Measurements from ENCODE around the gene GAB4.
"Not testable (repeated sequence)": the region's sequence is repeated elsewhere in the genome, so short reads cannot be mapped to it uniquely, and the experiment has no call there.

The GAB4 gene

DNA sequence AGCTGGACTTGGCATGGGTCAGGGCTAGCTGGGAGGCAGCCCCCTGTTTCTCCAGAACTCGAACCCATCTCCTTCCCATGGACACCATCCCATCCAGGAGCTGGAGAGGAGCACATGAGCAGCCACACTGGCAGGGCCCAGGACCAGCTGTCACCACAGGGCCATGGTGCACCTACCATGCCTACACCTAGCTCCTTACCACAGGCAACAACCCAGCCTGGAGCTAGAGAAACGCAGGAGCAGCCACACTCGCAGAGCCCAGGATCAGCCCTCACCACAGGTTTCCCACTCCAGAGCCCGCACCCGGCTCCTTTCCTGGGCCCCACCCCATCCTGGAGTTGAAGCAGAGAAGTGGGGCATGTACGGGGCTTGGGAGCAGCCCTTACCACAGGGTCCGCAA, 50.2 kb downstream of the GAB4 start:
- no peak for DNase-seq

DNA sequence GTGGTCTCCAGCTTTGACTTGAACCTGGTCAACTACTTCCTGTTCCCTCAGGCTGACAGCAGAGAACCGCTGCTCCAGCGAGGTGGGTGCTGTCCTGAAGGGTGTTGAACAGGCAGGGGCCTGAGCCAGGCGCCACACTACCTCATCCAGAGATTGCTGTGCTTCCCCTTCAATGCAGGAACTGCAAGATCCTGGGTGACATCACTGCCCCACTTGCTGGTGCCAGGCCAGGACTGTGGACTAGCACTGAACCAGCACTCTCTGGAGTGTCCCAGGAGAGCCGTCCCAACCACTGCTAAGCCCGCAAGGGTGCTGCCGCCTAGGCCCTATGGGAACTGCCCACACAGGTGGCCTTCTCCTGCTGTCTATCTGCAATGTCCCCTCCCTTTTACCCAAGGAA, 51.7 kb downstream of the GAB4 start:
- no peak for DNase-seq

DNA sequence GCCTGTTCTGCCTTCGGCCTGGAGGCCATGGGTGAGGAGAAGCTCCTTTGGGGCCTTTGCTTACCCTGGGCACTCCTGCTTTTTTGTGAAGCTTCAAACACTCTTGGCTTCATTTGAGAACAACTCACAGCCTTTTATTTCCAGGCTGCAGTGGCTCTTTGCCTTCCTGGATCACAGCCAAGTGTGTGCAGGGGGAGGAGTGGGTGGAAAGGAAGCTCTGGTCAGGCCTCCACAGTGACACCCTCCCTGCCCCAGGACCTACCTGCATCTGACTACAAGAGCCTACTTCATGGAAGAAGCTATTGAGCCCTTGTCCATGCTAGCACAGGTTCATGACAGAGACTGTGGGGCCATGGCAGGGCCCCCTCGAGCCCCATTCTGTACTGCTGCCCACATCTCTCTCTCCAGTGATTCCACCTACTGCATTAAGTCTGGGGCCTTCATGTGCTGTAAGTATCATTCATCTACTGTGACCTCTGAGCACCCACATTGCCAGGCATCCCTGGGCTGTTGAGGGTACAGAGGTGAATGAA, 52.3 kb downstream of the GAB4 start:
- DNase-seq: no peak

DNA sequence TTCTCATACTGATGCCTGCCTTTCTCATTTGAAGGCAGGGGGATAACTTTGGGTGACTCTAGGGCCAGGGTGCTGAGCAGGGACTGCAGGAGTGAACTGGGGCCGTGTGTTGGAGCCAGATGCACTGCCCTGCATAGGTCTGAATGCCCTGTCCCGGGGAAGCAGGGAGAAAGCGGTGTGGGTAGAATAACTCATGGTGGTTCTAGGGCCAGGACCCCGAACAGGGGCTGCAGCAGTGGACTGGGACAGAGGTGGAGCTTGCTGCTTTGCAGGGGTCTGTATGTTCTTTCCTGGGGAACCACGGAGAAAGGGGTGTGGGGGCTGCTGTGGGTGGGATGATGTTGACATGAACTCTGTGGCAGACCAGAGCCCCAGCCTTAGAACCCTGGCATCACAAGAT, 52.9 kb downstream of the GAB4 start:
- DNase-seq: no peak

DNA sequence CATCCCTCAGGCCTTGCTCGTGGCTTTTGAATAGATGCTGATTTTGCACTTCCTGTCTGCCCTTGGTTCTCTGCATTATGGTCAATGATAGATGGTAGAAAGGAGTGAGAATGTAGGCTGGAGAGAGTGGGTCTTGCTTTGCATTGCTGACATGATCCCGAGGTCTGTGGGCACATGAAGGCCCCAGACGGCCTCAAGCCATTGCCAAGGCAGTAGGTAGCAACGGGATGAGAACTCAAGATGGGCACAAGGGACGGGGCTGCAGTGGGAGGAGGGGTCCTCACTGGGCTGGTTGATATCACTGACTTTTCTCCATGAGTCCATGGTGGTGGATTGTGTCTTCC, 54.0 kb downstream of the GAB4 start:
- no peak for DNase-seq

DNA sequence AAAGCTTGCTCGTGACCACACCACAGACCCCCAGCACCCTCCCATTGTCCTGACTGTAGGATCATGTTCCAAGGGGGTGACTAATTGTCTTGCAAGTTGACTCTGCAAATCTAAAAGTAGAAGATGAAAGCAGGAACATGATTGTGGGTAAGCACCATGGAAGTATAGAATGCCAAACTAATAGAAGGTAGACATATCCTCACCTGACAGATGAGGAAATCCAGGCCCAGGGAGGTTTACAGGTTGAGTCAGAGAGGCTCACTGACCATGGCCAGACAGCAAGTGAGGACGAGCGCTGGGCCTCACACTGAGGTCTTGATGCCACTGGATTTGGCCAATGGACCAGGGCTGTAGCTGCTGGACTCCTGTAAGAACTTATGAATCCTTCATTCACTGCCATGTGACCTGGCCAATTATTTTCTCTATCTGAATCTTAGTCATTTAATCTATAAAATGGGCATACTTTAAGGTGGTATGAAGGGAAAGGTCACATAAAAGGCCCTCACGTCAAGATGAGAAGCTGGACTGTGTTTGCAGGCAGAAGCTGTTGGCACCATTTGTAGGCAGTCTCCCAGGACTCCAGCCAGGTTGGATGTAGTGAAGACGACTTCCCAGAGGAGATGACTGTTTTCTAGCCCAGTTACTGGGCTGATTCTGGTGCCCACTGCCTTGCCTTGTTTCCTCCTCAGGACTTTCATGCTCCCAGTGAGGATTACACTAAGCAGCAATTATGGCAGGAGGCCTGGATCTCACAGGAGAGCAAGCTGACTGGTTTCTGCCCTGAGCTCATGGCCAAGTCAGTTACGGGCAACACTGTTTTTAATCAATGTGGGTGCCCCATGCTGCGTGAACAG, 54.6 kb downstream of the GAB4 start:
- DNase-seq: no peak

DNA sequence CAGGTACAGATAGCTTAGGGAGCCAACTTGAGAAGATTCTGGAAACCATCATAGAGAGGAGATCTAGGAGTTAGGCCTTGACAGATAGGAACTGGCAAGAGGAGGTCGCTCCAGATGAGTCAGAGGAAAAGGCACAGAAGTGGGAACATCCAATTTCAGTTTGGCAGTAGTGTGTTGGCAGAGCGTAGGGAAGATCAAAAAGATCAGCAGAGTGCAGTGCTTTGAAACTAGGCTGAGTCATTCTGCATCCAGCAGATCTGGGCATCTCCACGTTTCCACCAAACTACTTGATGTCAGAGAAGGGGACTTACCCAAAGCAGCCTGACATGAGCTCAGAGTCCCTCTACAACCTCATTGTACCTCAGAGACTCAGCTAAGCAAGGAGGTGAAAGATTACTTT, 58.5 kb downstream of the GAB4 start:
- DNase-seq: no peak

DNA sequence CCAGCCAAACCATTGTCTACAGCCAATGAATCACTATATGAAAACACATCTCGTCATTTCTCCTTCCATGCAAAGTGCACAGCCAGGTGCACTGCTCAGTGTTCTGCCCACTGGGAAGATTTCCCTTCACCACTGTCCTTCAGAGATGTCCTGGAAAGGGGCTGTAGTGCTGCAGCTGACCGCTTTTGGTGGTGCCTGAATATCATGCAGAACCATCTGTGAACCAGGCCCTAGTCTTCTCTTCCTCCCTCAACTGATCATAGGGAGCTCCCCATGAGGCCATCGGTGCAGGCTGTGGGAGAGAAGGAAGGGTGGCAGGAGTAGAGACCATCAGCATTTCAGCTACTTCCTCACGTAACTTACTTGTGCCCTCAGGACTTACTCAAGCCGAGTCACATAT, 70.2 kb downstream of the GAB4 start:
- DNase-seq: no peak

DNA sequence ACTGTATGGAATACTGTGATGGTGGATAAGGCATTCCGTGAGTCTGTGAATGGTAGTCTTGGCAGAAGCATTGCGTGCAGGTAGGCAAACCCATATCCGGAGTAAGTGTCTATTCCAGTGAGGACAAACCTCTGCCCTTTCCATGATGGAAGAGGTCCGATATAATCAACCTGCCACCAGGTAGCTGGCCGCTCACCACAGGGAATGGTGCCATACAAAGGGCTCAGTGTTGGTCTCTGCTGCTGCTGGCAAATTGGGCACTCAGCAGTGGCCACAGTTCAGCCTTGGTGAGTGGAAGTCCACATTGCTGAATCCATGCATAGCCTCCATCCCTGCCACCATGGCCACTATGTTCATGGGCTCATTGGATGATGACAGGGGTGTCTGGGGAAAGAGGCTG, 70.8 kb downstream of the GAB4 start:
- DNase-seq: not testable (repeated sequence)

DNA sequence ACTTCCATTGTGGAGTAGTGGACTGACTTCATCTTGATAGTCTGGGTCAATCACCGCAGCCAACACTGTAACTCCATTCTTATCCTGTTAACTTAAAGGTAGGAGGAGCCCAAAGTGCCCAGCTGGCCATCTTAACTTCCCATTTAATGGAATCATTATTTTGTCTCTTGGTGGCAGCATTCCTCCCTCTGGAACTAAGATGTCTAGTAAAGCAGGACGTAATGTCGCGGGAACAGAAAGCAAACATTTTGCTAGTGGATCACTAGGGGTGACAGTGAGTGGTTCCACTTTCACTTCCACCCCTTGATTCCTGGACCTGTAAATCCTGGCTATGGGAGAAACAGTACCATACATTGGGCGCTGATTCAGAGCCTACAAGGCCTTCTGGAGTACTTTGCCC, 71.4 kb downstream of the GAB4 start:
- no peak for DNase-seq

DNA sequence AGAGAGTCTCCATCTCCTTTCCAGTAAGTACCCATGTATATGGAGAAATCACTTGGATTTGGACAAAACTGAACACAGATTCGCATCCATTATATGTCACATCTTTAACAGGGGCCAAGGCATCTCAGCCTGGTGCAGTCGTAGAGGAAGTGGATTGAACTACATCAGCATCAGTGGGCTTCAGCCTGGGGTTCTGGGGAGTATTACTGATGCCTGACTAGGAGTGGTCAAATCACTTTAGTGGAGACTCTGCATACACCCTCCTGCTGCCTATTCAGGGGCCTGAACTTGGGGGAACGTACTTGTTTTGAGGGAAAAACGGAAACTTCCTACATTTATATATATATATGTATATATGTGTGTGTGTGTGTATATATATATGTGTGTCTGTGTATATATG, 72.8 kb downstream of the GAB4 start:
- DNase-seq: no peak

DNA sequence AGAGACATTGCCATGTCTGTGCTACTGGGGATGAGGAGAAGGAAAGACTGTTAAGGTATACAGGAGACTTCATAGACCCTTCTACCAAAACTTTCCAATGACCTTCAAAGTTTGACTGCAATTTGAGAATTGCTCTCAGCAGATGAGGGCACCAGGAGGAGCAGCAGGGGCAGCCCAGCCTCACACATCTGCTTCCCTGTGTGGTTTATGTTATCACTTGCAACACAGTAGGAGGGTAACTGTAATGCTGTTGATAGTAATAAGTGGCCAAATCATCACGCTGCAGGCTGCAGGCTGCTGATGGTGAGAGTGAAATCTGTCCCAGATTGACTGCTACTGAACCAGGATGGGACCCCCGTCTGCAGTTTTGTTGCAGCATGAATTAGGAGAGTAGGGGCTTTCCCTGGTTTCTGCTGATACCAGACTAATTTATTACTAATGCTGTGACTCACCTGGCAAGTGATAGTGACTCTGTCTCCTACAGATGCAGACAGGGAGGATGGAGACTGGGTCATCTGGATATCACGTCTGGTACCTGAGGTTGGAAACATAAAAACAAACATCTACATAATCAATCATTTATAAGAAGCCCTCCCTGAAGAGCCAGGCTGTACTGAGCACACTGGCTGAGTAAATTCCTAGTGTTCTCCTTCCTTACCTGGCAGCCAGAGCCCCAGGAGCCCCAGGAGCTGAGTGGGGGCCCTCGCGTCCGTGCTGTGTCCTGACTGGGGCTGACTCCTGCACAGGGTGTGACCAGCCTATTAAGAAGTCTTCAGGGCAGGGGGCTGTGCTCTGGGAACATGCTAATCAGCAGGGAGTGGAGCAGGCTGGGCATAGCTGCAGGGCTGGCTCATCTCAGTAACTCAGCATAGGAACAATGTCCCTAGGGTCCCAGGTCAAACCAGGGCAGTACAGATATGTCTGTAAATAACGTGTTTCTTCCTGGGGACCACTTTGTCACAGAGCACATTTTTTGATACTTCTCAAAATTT, 74.4 kb downstream of the GAB4 start:
- DNase-seq: no peak

DNA sequence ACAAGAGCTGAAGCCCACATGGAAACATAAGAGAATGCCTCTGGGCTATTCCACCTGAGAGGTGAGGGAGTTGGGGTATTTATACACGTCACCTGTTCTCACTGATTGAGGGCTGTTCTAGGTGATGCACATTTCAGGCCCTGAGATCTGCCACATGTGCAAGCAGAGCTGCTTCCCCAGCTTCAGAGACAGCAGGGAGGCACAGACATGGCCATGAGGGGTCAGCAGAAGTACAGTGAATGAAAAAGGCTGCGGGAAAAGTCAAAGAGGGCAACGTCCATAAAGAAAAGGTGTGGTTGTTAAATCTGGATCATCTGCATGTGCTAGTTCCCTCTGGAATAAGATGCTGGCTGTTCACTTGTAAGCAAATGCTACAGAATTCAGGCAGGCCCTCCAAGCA, 75.4 kb downstream of the GAB4 start:
- DNase-seq: no peak

DNA sequence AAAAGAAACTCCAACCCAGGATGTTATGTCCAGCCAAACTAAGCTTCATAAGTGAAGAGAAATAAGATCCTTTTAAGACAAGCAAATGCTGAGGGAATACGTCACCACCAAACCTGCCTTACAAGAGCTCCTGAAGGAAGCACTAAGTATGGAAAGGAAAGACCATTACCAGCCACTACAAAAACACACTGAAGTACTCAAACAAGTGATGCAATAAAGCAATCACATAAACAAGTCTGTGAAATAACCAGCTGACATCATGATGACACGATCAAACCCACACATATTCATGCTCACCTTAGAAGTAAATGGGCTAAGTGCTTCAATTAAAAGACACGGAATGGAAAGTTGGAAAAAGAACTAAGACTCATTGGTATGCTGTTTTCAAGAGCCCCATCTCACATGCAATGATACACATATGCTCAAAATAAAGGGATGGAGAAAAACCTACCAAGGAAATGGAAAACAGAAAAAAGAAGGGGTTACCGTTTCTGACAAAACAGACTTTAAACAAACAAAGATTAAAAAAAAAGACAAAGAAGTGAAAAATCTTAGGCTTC, 82.5 kb downstream of the GAB4 start:
- DNase-seq: no peak

DNA sequence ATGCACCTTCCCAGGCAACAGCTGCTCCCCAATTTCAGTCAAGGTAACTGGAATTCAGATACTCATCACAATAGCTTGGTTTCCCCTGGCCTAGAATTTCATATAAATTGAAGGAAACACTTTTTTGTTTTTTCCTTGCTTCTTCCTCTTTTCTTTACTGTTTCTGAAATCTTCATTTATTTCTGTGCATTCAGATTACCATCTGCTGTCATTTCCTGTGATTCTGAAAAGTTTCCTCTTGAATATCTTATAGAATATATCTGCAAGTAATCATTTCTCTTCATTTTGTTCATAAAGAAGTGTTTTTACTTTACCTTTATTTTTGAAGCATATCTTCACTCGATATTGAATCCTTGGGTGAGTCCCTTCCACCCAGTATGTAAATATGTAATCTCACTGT, 85.3 kb downstream of the GAB4 start:
- DNase-seq: no peak

DNA sequence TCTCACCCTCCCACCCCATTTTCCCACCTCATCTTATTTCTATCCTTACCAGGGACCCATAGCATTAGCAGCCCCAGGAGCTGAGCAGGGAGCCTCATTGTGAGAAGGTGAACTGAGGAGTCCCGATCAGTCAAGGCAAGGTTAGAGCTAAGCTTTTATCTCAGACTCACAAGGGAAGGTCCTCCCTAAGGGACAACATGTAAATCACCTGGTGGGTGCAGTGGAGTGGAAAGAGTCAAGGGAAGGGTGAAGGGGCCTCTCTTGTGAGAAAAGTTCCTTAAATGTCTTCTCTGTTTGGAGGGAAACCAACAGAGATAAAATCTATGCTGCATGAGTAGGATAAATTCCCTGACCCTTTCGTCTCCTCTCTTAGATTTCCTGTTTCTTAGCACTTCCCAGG, 85.9 kb downstream of the GAB4 start:
- DNase-seq: no peak

DNA sequence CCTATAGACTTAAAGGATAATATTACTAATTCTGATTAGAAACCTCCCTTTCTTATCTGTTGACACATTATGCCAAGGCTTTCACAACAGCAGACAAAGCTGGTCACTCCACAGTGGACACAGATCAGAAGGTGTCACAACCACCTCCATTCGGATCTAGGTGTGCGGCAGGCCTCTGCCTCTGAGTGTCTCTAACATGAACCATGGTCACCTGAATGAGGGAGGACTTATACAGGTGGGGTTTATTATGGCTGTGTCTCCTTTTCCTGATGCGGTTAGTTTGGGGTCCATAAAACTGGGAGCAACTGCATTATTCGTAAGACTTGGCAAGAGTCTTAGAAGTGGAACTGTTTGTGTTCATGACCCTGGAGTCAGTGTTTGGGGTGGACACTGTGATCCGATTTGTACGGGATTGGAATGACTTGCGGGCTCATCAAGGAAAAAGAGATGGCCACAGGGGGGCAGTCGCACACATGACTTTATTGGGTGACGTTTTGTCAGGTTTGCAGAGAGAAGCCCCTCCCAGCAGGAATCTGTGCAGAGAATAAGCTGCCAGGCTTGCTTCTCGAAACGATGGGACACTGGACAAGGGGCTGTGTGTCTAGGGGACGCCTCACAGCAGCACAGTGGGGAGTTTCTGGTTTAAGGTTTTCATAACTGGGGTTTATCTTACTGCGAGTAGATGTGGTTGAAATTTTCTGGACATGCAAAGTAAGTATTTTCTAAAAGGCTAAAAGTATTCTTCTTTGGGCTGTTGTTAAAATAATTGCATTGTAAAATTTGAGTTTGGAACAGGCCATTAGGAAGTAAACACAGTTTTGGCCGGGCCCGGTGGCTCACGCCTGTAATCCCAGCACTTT, 90.6 kb downstream of the GAB4 start:
- no peak for DNase-seq

DNA sequence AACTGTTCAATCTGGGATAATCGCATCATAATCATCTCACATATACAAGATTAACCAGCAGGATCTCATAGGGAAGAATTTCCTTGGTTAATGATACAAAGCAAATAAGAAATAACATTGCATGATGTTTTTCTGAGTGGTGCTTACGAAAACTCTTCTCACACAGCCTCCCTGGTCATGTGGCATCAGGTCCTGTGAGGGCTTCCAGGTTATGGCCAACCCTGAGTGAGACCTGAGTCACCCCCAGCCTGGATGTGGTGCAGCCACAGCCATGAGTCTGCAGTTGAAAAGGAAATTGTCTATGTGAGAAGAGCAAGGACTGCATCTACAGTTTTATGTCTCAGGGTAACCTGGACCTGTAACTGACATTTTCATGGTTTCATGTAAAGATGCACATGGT, 92.3 kb downstream of the GAB4 start:
- DNase-seq: no peak

DNA sequence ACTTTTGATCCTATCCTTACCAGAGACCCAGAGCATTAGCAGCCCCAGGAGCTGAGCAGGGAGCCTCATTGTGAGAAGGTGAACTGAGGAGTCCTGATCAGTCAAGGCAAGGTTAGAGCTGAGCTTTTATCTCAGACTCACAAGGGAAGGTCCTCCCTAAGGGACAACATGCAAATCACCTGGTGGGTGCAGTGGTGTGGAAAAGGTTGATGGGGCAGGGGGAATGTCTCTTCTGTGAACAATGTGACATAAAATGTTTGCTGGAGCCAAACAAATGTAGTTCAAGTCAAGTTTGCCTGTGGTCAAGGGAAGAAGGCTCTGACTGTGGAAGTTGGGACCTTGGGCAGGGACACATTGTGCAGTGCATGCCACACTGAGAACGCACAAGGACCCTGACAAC, 93.1 kb downstream of the GAB4 start:
- not testable (repeated sequence) for DNase-seq

DNA sequence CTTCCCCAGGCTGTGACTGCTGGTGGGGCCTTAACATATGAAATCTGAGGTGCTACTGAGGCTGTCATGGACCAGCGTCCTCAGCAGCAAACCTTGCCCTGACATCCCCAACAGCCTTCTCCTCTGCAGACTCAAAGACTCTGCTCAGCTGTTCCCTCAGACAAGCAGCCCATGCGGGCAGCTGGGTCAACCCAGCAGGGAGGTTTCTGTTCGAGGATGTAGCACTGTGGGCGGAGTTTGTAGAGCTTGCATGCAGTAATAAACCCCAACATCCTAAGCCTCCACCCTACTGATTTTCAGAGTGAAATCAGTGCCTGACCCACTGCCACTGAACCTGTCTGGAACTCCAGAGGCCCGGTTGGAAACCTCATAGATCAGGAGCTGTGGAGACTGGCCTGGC, 94.0 kb downstream of the GAB4 start:
- DNase-seq: no peak

DNA sequence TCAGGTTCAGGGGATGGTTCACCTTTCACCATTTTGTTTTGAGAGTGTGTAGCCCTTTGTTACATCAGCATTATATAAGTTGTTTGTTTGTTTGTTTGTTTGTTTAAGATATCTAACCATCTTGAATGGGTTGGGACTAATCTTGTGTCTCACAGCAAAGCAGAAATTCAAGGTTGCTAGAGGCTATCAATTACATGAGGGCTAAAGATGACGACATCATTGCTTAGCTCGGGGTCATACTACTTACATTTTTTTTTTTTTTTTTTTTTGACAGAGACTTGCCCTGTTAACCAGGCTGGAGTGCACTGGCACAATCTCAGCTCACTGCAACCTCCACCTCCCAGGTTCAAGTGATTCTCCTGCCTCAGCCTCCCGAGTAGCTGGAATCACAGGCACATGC, 95.7 kb downstream of the GAB4 start:
- DNase-seq: no peak

All from DMS 273 treated with DMSO at 0.1 percent for 48 hours (cell line).